ENCODE data around the gene SH3BP5.
A peak's percentile ranks its signal among the peaks of the same experiment; 100 is the strongest.

SH3BP5 gene

DNA sequence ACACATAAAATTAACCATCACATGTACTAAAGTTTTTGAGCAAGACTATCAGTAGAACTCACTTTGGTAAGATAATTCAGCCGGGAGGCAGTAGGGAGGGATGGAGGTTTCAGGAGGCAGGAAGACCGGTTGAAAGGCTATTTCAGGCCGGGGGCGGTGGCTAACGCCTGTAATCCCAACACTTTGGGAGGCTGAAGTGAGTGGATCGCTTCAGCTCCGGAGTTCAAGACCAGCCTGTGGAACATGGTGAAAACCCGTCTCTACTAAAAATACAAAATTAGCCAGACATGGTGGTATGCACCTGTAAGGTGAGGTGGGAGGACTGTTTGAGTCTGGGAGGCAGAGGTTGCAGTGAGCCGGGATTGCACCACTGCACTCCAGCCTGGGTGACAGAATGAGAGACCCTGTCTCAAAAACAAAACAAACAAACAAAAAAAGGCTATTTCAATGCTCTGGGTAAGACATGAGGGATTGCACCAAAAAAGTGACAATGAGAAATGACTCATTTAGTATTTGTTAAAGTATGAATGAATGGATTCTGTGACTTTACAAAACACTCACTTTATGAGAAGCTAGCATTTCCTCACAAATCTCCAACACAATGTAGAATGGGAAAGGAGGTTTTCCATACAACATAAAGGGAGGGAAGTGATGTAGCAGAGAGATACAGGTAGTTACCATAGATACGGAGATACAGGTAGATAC lies 43.9 kb downstream of the SH3BP5 start:
- TF ChIP-seq CREB1 (IDR thresholded peaks at IDR 0.05; ENCODE audit: low read depth): no peak
- no peak for TF ChIP-seq YY1 (IDR thresholded peaks at IDR 0.05; ENCODE audit: low read depth)

DNA sequence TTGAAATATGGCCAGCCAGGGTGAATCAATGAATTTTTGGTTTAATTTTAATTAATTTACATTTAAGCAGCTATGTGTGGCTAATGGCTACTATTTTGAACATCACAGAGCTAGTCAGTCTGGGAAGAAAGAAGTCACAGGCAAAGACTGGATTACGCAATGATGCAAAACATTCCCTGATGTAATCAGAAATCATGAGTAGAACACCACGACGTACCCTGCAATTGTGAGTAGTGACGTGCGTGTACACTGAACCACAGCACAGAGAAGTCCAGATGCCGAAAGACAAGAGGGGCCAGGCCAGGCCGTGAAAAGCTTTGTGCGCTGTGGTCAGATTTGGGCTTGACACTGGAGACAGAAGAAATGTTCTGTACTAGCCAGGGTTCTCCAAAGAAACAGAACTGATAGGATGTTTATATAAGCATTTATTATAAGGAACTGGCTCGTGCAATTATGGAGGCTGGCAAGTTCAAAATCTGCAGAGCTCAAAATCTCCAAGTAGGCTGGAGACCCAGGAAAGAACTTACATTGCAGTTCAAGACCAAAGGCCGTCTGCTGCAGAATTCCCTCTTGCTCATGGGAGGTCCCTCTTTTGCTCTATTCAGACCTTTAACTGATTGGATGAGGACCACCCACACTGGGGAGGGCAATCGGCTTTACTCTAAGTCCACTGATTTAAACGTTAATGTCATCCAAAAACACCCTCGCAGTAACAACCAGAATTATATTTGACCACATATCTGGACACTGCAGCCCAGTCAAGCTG lies 44.6 kb downstream of the SH3BP5 start:
- TF ChIP-seq FOXM1 (IDR thresholded peaks at IDR 0.05; ENCODE audit: borderline replicate concordance, low read depth) (no peak), RAD21 (IDR thresholded peaks at IDR 0.05; ENCODE audit: low read depth) (no peak), ZBTB7A (IDR thresholded peaks at IDR 0.05; ENCODE audit: low read depth) (no peak), TCF12 (IDR thresholded peaks at IDR 0.05; ENCODE audit: low read depth) (no peak), TAF1 (IDR thresholded peaks at IDR 0.05; ENCODE audit: low read depth) (no peak), CEBPB (IDR thresholded peaks at IDR 0.05) (peak; percentile 83)
- TF ChIP-seq, protein P1, sequence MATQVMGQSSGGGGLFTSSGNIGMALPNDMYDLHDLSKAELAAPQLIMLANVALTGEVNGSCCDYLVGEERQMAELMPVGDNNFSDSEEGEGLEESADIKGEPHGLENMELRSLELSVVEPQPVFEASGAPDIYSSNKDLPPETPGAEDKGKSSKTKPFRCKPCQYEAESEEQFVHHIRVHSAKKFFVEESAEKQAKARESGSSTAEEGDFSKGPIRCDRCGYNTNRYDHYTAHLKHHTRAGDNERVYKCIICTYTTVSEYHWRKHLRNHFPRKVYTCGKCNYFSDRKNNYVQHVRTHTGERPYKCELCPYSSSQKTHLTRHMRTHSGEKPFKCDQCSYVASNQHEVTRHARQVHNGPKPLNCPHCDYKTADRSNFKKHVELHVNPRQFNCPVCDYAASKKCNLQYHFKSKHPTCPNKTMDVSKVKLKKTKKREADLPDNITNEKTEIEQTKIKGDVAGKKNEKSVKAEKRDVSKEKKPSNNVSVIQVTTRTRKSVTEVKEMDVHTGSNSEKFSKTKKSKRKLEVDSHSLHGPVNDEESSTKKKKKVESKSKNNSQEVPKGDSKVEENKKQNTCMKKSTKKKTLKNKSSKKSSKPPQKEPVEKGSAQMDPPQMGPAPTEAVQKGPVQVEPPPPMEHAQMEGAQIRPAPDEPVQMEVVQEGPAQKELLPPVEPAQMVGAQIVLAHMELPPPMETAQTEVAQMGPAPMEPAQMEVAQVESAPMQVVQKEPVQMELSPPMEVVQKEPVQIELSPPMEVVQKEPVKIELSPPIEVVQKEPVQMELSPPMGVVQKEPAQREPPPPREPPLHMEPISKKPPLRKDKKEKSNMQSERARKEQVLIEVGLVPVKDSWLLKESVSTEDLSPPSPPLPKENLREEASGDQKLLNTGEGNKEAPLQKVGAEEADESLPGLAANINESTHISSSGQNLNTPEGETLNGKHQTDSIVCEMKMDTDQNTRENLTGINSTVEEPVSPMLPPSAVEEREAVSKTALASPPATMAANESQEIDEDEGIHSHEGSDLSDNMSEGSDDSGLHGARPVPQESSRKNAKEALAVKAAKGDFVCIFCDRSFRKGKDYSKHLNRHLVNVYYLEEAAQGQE (IDR thresholded peaks at IDR 0.05; ENCODE audit: low read depth): no peak
- TF ChIP-seq, protein P2, sequence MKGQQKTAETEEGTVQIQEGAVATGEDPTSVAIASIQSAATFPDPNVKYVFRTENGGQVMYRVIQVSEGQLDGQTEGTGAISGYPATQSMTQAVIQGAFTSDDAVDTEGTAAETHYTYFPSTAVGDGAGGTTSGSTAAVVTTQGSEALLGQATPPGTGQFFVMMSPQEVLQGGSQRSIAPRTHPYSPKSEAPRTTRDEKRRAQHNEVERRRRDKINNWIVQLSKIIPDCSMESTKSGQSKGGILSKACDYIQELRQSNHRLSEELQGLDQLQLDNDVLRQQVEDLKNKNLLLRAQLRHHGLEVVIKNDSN (IDR thresholded peaks at IDR 0.05): no peak

- TF ChIP-seq, protein P1 (IDR thresholded peaks at IDR 0.05; ENCODE audit: low read depth): no peak
- TF ChIP-seq TEAD4 (IDR thresholded peaks at IDR 0.05): no peak
- TF ChIP-seq TCF12 (IDR thresholded peaks at IDR 0.05; ENCODE audit: low read depth): no peak
- TF ChIP-seq NFIC (IDR thresholded peaks at IDR 0.05): no peak
- TF ChIP-seq YY1 (IDR thresholded peaks at IDR 0.05; ENCODE audit: low read depth): no peak
- no peak for TF ChIP-seq CEBPB (IDR thresholded peaks at IDR 0.05)
- no peak for TF ChIP-seq ZBTB7A (IDR thresholded peaks at IDR 0.05; ENCODE audit: low read depth)
- TF ChIP-seq RAD21 (IDR thresholded peaks at IDR 0.05; ENCODE audit: low read depth): no peak
- TF ChIP-seq EP300 (IDR thresholded peaks at IDR 0.05; ENCODE audit: borderline replicate concordance): no peak
- TF ChIP-seq EGR1 (IDR thresholded peaks at IDR 0.05): no peak
- no peak for TF ChIP-seq CREB1 (IDR thresholded peaks at IDR 0.05; ENCODE audit: low read depth)
- no peak for TF ChIP-seq TAF1 (IDR thresholded peaks at IDR 0.05; ENCODE audit: low read depth)
- TF ChIP-seq, protein P2 (IDR thresholded peaks at IDR 0.05): no peak
- TF ChIP-seq FOXM1 (IDR thresholded peaks at IDR 0.05; ENCODE audit: borderline replicate concordance, low read depth): no peak
- TF ChIP-seq MAX (IDR thresholded peaks at IDR 0.05): no peak
Observed at GRCh38 chr3:15286022-15286421, 46.4 kb downstream of the SH3BP5 start.

GRCh38 chr3:15284121-15284889 lies 48.1 kb downstream of the SH3BP5 start:
- TF ChIP-seq NFIC (IDR thresholded peaks at IDR 0.05) (peak; percentile 68; the same call in 1 of the 2 replicates), YY1 (IDR thresholded peaks at IDR 0.05; ENCODE audit: low read depth) (0 out of 2 replicates have a peak, but pooled peaks have one; percentile 10), TCF12 (IDR thresholded peaks at IDR 0.05; ENCODE audit: low read depth) (no peak)

GRCh38 chr3:15283702-15284101 lies 48.7 kb downstream of the SH3BP5 start:
- TF ChIP-seq TEAD4 (IDR thresholded peaks at IDR 0.05) (no peak), EGR1 (IDR thresholded peaks at IDR 0.05) (no peak)

GRCh38 chr3:15281817-15282216 lies 50.6 kb downstream of the SH3BP5 start:
- TF ChIP-seq YY1 (IDR thresholded peaks at IDR 0.05; ENCODE audit: low read depth): no peak
- TF ChIP-seq MAX (IDR thresholded peaks at IDR 0.05): no peak
- TF ChIP-seq, protein P1 (IDR thresholded peaks at IDR 0.05; ENCODE audit: low read depth): no peak
- TF ChIP-seq EP300 (IDR thresholded peaks at IDR 0.05; ENCODE audit: borderline replicate concordance): no peak
- no peak for TF ChIP-seq TAF1 (IDR thresholded peaks at IDR 0.05; ENCODE audit: low read depth)
- TF ChIP-seq EGR1 (IDR thresholded peaks at IDR 0.05): no peak
- no peak for TF ChIP-seq TEAD4 (IDR thresholded peaks at IDR 0.05)

All from Ishikawa (cell line).